ENCODE results near the gene DACT2.
"Not testable (repeated sequence)": the region's sequence is repeated elsewhere in the genome, so short reads cannot be mapped to it uniquely, and the experiment has no call there.

DACT2 gene

GRCh38 chr6:168289571-168289962, 30.0 kb downstream of the DACT2 start:
- TF ChIP-seq POLR2A (IDR thresholded peaks at IDR 0.05; ENCODE audit: extremely low read depth, insufficient read length) (no peak), CTCF (IDR thresholded peaks at IDR 0.05; ENCODE audit: low read depth, low read length) (no peak), MYC (IDR thresholded peaks at IDR 0.05; ENCODE audit: low read depth, low read length) (no peak)
- H3K4me3 ChIP-seq (ENCODE audit: low read depth, low read length), result no peak overlapping the region
- DNase-seq (ENCODE audit: low read depth), result no peak

- TF ChIP-seq POLR2A (IDR thresholded peaks at IDR 0.05; ENCODE audit: extremely low read depth, insufficient read length) (no peak), CTCF (IDR thresholded peaks at IDR 0.05; ENCODE audit: low read depth, low read length) (no peak), MAX (IDR thresholded peaks at IDR 0.05; ENCODE audit: low read depth, low read length) (no peak)
- H3K4me3 ChIP-seq (ENCODE audit: low read depth, low read length), result no peak overlapping the region
- no peak for DNase-seq (ENCODE audit: low read depth)
Measured at GRCh38 chr6:168288781-168289570, 30.6 kb downstream of the DACT2 start.

- not testable (repeated sequence) for DNase-seq (ENCODE audit: low read depth)
Measured at GRCh38 chr6:168287460-168287859, 32.1 kb downstream of the DACT2 start.

GRCh38 chr6:168286771-168287446, 32.7 kb downstream of the DACT2 start:
- not testable (repeated sequence) for H3K4me3 ChIP-seq (ENCODE audit: low read depth, low read length); DNase-seq (ENCODE audit: low read depth)

More at GRCh38 chr6:168287460-168287859, 32.1 kb downstream of the DACT2 start:
- H3K4me3 ChIP-seq (ENCODE audit: low read depth, low read length), result not testable (repeated sequence)

GRCh38 chr6:168286116-168286515, 33.5 kb downstream of the DACT2 start:
- no peak overlapping the region for H3K4me3 ChIP-seq (ENCODE audit: low read depth, low read length)
- no peak for TF ChIP-seq MAX (IDR thresholded peaks at IDR 0.05; ENCODE audit: low read depth, low read length)
- no peak for TF ChIP-seq POLR2A (IDR thresholded peaks at IDR 0.05; ENCODE audit: extremely low read depth, insufficient read length)
- TF ChIP-seq CTCF (IDR thresholded peaks at IDR 0.05; ENCODE audit: low read depth, low read length), result no peak
- no peak for TF ChIP-seq MYC (IDR thresholded peaks at IDR 0.05; ENCODE audit: low read depth, low read length)
- DNase-seq (ENCODE audit: low read depth), result no peak

GRCh38 chr6:168285456-168285855, 34.1 kb downstream of the DACT2 start:
- DNase-seq (ENCODE audit: low read depth), result no peak
- H3K4me3 ChIP-seq (ENCODE audit: low read depth, low read length), result no peak overlapping the region
- TF ChIP-seq CTCF (IDR thresholded peaks at IDR 0.05; ENCODE audit: low read depth, low read length), result no peak

GRCh38 chr6:168284187-168284586, 35.4 kb downstream of the DACT2 start:
- TF ChIP-seq MYC (IDR thresholded peaks at IDR 0.05; ENCODE audit: low read depth, low read length) (no peak), POLR2A (IDR thresholded peaks at IDR 0.05; ENCODE audit: extremely low read depth, insufficient read length) (no peak), MAX (IDR thresholded peaks at IDR 0.05; ENCODE audit: low read depth, low read length) (no peak)
- no peak overlapping the region for H3K4me3 ChIP-seq (ENCODE audit: low read depth, low read length)
- DNase-seq (ENCODE audit: low read depth), result no peak
